Stomach (tissue), 9 donors: Measurements from ENCODE around the gene INPP4B. TPM values are rescaled to one million over a fixed set of nuclear protein-coding genes. Genes with fewer than 3 reads are reported as not detected.

Experiments
- DNase-seq, 2 donors: peaks; one replicate each; pipeline versions ENCODE4 v3.0.0 to v3.0.0-alpha.2; 2013 to 2019
- H3K27ac ChIP-seq, 5 donors: fragments of 200-600 bp in 4 of 5; sonication (generic) in 4 of 5; one replicate each; pipeline ENCODE4 v1.5.1; 2013 to 2019; ENCODE audit warnings: mild to moderate bottlenecking in 1 of 5, moderate library complexity in 1 of 5
- H3K27me3 ChIP-seq, 3 donors: fragments of 200-600 bp; sonication (generic); one replicate each; pipeline ENCODE4 v1.5.1; 2017 to 2019; ENCODE audit warnings: mixed run types in 1 of 3
- H3K36me3 ChIP-seq, 4 donors: fragments of 200-600 bp; sonication (generic); 1 replicate in 3 of 4; 2 replicates in 1 of 4; pipeline ENCODE4 v1.5.1; 2016 to 2019
- H3K4me1 ChIP-seq, 4 donors: fragments of 200-600 bp; sonication (generic); one replicate each; pipeline ENCODE4 v1.5.1; 2016 to 2019
- H3K4me3 ChIP-seq, 4 donors: fragments of 200-600 bp; sonication (generic) in 3 of 4; one replicate each; pipeline ENCODE4 v1.5.1; 2016 to 2019; ENCODE audit warnings: mild to moderate bottlenecking in 1 of 4
- H3K9me3 ChIP-seq, 4 donors: fragments of 200-600 bp; sonication (generic); one replicate each; pipeline ENCODE4 v1.5.1; 2016 to 2019
- EP300 ChIP-seq: sonication (generic); formaldehyde crosslinking; IDR thresholded peaks from one replicate; pipeline ENCODE4 v1.6.1; 2017; ENCODE audit warnings: antibody characterized with exemption
- POLR2A ChIP-seq, 4 donors: fragments of 450-650 bp; IDR thresholded peaks; one replicate each; pipeline ENCODE4 v1.6.1; 2016; ENCODE audit warnings: antibody characterized with exemption in 4 of 4, control low read depth in 2 of 4, mild to moderate bottlenecking in 1 of 4, moderate library complexity in 1 of 4
- POLR2AphosphoS5 ChIP-seq, 3 donors: sonication (generic); formaldehyde crosslinking; IDR thresholded peaks; one replicate each; pipeline ENCODE4 v1.6.1; 2016; ENCODE audit warnings: antibody characterized with exemption in 3 of 3
- WGBS, 5 donors: extraction: QIAGEN DNeasy Blood & Tissue Kit in 3 of 5; methylation state at CpG; one replicate each; pipeline versions ENCODE4 v1.1.5 to v1.1.7; 2013 to 2018; 5-methylcytosine and 5-hydroxymethylcytosine counted together
- intact Hi-C: fragments of 100-400 bp; cut with DNase I; formaldehyde crosslinking; loops from one replicate; pipeline ENCODE4 v1.15.1; 2023; ENCODE audit warnings: low total_unique reads
- polyA plus RNA-seq, 3 donors: library from polyadenylated mRNA; stranded (reverse); fragments of 200-250 nt; gene quantifications; one replicate each; pipeline ENCODE4 v1.2.3, GENCODE V29; 2013
- total RNA-seq, 5 donors: library from RNA; depleted of rRNA; stranded (reverse); fragments of >200 nt; gene quantifications; one replicate each; pipeline versions ENCODE4 v1.1.0 to v1.2.3, GENCODE V29; 2014 to 2016
- TF ChIP-seq, protein P1 (sequence below), 7 experiments: fragments of 450-650 bp in 4 of 7; fragments of 200-600 bp in 3 of 7; sonication (generic) in 3 of 7; IDR thresholded peaks; one replicate each; pipeline ENCODE4 v1.5.1; 2016 to 2019; ENCODE audit warnings: antibody characterized with exemption in 7 of 7, control low read depth in 2 of 7, mild to moderate bottlenecking in 1 of 7
- donor health status: healthy with polysubstance abuse.
- donor health status: Bipolar disorder and iron deficiency.
- donor health status: healthy.

INPP4B gene
- total and polyA plus RNA-seq, 8 donors: 1.4 to 96.9 (median 11.7) TPM

DNA sequence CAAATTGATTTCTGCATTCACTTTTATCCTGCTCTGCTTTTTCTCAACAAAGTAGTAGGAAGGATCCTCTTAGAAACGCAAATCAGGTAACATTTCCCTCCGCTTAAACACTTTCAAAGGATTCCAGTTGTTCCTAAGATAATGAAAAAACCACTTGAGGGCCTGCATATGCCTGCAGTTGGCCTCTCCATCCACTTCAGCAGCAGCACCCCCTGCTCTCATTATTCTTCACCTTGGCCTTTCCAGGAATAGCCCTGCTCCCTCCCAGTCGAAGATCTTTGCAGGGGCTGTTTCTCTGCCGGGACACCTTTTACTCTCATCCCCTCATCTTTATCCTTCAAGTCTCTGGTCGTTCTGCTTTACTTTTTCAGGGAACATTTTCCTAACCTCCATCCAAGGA is 314.0 kb downstream of the INPP4B start:
- no peaks in the 10 kb centered on the region for H3K9me3 ChIP-seq
- 78 to 87% (median 87%) methylated on average over 5 of the region's 5 CpGs for WGBS, 5 donors

DNA sequence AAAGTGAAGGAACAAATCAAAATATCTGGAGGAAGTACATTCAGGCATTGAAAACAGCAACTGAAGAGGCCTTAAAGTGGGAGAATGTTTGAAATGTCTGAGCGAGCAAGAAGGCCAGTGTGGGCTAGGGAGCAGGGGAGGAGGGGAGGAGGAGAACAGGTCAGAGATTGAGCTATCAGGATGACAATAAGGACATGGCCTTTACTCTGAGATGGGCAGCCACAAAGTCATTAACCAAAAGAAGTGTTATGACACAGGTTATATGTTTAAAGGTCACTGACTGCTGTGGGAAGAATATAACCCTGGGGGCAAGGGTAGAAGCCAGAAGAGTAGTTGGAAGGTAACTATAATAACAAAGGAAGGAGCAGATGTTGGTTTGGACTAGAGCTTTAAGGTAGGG is 315.4 kb downstream of the INPP4B start:
- 81 to 100% (median 85%) methylated on average over 1 of the region's 1 CpG for WGBS, 5 donors
- Histone ChIP-seq H3K27ac (no peak overlapping the region), H3K4me1 (no peaks in the 10 kb centered on the region), H3K9me3 (no peaks in the 10 kb centered on the region), H3K36me3 (no peaks in the 10 kb centered on the region), H3K4me3 (no peak overlapping the region), H3K27me3 (no peaks in the 10 kb centered on the region)
- no peak for DNase-seq
- TF ChIP-seq EP300 (no peak), POLR2AphosphoS5 (IDR thresholded peaks at IDR 0.05) (no peak), POLR2A (IDR thresholded peaks at IDR 0.05) (no peak)
- TF ChIP-seq, protein P1, sequence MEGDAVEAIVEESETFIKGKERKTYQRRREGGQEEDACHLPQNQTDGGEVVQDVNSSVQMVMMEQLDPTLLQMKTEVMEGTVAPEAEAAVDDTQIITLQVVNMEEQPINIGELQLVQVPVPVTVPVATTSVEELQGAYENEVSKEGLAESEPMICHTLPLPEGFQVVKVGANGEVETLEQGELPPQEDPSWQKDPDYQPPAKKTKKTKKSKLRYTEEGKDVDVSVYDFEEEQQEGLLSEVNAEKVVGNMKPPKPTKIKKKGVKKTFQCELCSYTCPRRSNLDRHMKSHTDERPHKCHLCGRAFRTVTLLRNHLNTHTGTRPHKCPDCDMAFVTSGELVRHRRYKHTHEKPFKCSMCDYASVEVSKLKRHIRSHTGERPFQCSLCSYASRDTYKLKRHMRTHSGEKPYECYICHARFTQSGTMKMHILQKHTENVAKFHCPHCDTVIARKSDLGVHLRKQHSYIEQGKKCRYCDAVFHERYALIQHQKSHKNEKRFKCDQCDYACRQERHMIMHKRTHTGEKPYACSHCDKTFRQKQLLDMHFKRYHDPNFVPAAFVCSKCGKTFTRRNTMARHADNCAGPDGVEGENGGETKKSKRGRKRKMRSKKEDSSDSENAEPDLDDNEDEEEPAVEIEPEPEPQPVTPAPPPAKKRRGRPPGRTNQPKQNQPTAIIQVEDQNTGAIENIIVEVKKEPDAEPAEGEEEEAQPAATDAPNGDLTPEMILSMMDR (IDR thresholded peaks at IDR 0.05): no peak
- intact Hi-C loops: no loop called here

More for the DNA sequence above, 314.0 kb downstream of the INPP4B start:
- Histone ChIP-seq H3K36me3 (no peaks in the 10 kb centered on the region), H3K27ac (no peak overlapping the region), H3K4me3 (no peak overlapping the region), H3K27me3 (no peaks in the 10 kb centered on the region), H3K4me1 (no peaks in the 10 kb centered on the region)
- no peak for DNase-seq
- no peak for TF ChIP-seq POLR2AphosphoS5 (IDR thresholded peaks at IDR 0.05)
- TF ChIP-seq POLR2A (IDR thresholded peaks at IDR 0.05): no peak
- TF ChIP-seq, protein P1 (IDR thresholded peaks at IDR 0.05): no peak
- TF ChIP-seq EP300: no peak
- intact Hi-C loops: no loop called here

GRCh38 chr4:142528433-142528832 is 317.7 kb downstream of the INPP4B start:
- no peak overlapping the region for H3K27ac ChIP-seq
- WGBS, 5 donors: 72 to 93% (median 83%) methylated on average over 1 of the region's 1 CpG
- no peaks in the 10 kb centered on the region for H3K27me3 ChIP-seq
- intact Hi-C loops: no loop called here
- no peaks in the 10 kb centered on the region for H3K36me3 ChIP-seq
- H3K9me3 ChIP-seq: no peaks in the 10 kb centered on the region
- H3K4me3 ChIP-seq: no peak overlapping the region
- no peaks in the 10 kb centered on the region for H3K4me1 ChIP-seq
- DNase-seq: no peak
- TF ChIP-seq, protein P1 (IDR thresholded peaks at IDR 0.05): no peak
- no peak for TF ChIP-seq POLR2A (IDR thresholded peaks at IDR 0.05)
- TF ChIP-seq EP300: no peak
- no peak for TF ChIP-seq POLR2AphosphoS5 (IDR thresholded peaks at IDR 0.05)

GRCh38 chr4:142523111-142523510 is 323.0 kb downstream of the INPP4B start:
- Histone ChIP-seq H3K4me3 (no peak overlapping the region), H3K27me3 (no peaks in the 10 kb centered on the region), H3K4me1 (no peaks in the 10 kb centered on the region), H3K36me3 (no peaks in the 10 kb centered on the region), H3K27ac (no peak overlapping the region), H3K9me3 (no peaks in the 10 kb centered on the region)
- TF ChIP-seq POLR2A (IDR thresholded peaks at IDR 0.05) (no peak), POLR2AphosphoS5 (IDR thresholded peaks at IDR 0.05) (no peak), EP300 (no peak)
- TF ChIP-seq, protein P1 (IDR thresholded peaks at IDR 0.05): no peak
- WGBS, 5 donors: 79 to 91% (median 89%) methylated on average over 3 of the region's 3 CpGs
- DNase-seq: no peak
- intact Hi-C loops: no loop called here
